ENCODE data around the gene GATAD2A. TPM values are rescaled to one million over a fixed set of nuclear protein-coding genes. Genes with fewer than 3 reads are reported as not detected.

Gene GATAD2A
- total RNA-seq, 2 donors from 2014 or later = 41.7 to 138 TPM

- Histone ChIP-seq H3K27me3 (replicated peaks; ENCODE audit: insufficient read depth) (no peaks in the 10 kb centered on the region), H3K4me1 (replicated peaks) (no peaks in the 10 kb centered on the region), H3K27ac (no peak overlapping the region), H3K36me3 (no peaks in the 10 kb centered on the region), H3K4me3 (no peak overlapping the region), H3K9me3 (no peaks in the 10 kb centered on the region)
- TF ChIP-seq POLR2A (IDR thresholded peaks at IDR 0.05) (no peak), CTCF (IDR thresholded peaks at IDR 0.05) (no peak)
- 94% methylated on average over 8 of the region's 8 CpGs for WGBS
- DNase-seq (ENCODE audit: low spot score) = no peak
- intact Hi-C loops (cut with DNase I) = no loop called here
Observed at GRCh38 chr19:19423322-19423721, 17.8 kb downstream of the GATAD2A start.

GRCh38 chr19:19425170-19425875, 19.8 kb downstream of the GATAD2A start:
- Histone ChIP-seq H3K4me3 (no peak overlapping the region), H3K4me1 (replicated peaks) (no peaks in the 10 kb centered on the region), H3K27me3 (replicated peaks; ENCODE audit: insufficient read depth) (no peaks in the 10 kb centered on the region), H3K36me3 (no peaks in the 10 kb centered on the region), H3K27ac (no peak overlapping the region), H3K9me3 (no peaks in the 10 kb centered on the region)
- 77% methylated on average over 5 of the region's 5 CpGs for WGBS
- TF ChIP-seq POLR2AphosphoS5 (IDR thresholded peaks at IDR 0.05) (no peak), POLR2A (IDR thresholded peaks at IDR 0.05) (no peak), CTCF (IDR thresholded peaks at IDR 0.05) (no peak)
- DNase-seq (ENCODE audit: low spot score) = no peak
- intact Hi-C loops (cut with DNase I) = no loop called here

GRCh38 chr19:19426216-19426615, 20.7 kb downstream of the GATAD2A start:
- Histone ChIP-seq H3K27ac (no peak overlapping the region), H3K4me1 (replicated peaks) (no peaks in the 10 kb centered on the region), H3K9me3 (no peaks in the 10 kb centered on the region), H3K27me3 (replicated peaks; ENCODE audit: insufficient read depth) (no peaks in the 10 kb centered on the region), H3K4me3 (no peak overlapping the region), H3K36me3 (no peaks in the 10 kb centered on the region)
- intact Hi-C loops (cut with DNase I) = no loop called here
- DNase-seq (ENCODE audit: low spot score) = no peak
- TF ChIP-seq CTCF (IDR thresholded peaks at IDR 0.05) (no peak), POLR2AphosphoS5 (IDR thresholded peaks at IDR 0.05) (no peak), POLR2A (IDR thresholded peaks at IDR 0.05) (no peak)
- 95% methylated on average over 6 of the region's 6 CpGs for WGBS

- intact Hi-C loops (cut with DNase I) = no loop called here
- no peak overlapping the region for H3K27ac ChIP-seq
- no peaks in the 10 kb centered on the region for H3K4me1 ChIP-seq (replicated peaks)
- no peaks in the 10 kb centered on the region for H3K36me3 ChIP-seq
- H3K9me3 ChIP-seq = no peaks in the 10 kb centered on the region
- WGBS = 93% methylated on average over 4 of the region's 4 CpGs
- H3K4me3 ChIP-seq = no peak overlapping the region
- no peak for DNase-seq (ENCODE audit: low spot score)
- TF ChIP-seq CTCF (IDR thresholded peaks at IDR 0.05) (no peak), POLR2AphosphoS5 (IDR thresholded peaks at IDR 0.05) (no peak), POLR2A (IDR thresholded peaks at IDR 0.05) (no peak)
- H3K27me3 ChIP-seq (replicated peaks; ENCODE audit: insufficient read depth) = no peaks in the 10 kb centered on the region
Observed at GRCh38 chr19:19426799-19427198, 21.3 kb downstream of the GATAD2A start.

- H3K9me3 ChIP-seq = no peaks in the 10 kb centered on the region
- no peak overlapping the region for H3K4me3 ChIP-seq
- no peaks in the 10 kb centered on the region for H3K4me1 ChIP-seq (replicated peaks)
- no peaks in the 10 kb centered on the region for H3K27me3 ChIP-seq (replicated peaks; ENCODE audit: insufficient read depth)
- intact Hi-C loops (cut with DNase I) = no loop called here
- no peak overlapping the region for H3K27ac ChIP-seq
- no peaks in the 10 kb centered on the region for H3K36me3 ChIP-seq
- no peak for DNase-seq (ENCODE audit: low spot score)
- TF ChIP-seq POLR2AphosphoS5 (IDR thresholded peaks at IDR 0.05) = no peak
- TF ChIP-seq CTCF (IDR thresholded peaks at IDR 0.05) = no peak
- no peak for TF ChIP-seq POLR2A (IDR thresholded peaks at IDR 0.05)
- 60% methylated on average over 3 of the region's 3 CpGs for WGBS
Observed at GRCh38 chr19:19427302-19427701, 21.8 kb downstream of the GATAD2A start.

All from prostate gland (tissue), 2 donors.